Smooth muscle cell (in vitro differentiated cells): ENCODE results near the gene TENT4B. TPM values are rescaled to one million over a fixed set of nuclear protein-coding genes. Genes with fewer than 3 reads are reported as not detected.

Experiments
- DNase-seq: peaks from one replicate; lab custom pipeline; 2025; ENCODE audit not compliant: unreplicated experiment; lab: John Stamatoyannopoulos, UW
- H2AFZ ChIP-seq: fragments of 200-600 bp; sonication (generic); 2 replicates; pipeline ENCODE4 v1.6.0; 2016; ENCODE audit warnings: antibody characterized with exemption, low read depth, mild to moderate bottlenecking
- H3F3A ChIP-seq: fragments of 200-600 bp; sonication (generic); 2 replicates; pipeline ENCODE4 v1.6.0; 2017; ENCODE audit warnings: antibody characterized with exemption, low read depth
- H3K27ac ChIP-seq: fragments of 200-600 bp; sonication (generic); 2 replicates; pipeline ENCODE4 v1.5.1; 2016; ENCODE audit warnings: low read depth, mild to moderate bottlenecking
- H3K27me3 ChIP-seq: fragments of 200-600 bp; sonication (generic); 2 replicates; pipeline ENCODE4 v1.6.1; 2016; ENCODE audit warnings: low read depth, mild to moderate bottlenecking
- H3K36me3 ChIP-seq: fragments of 200-600 bp; sonication (generic); 2 replicates; pipeline ENCODE4 v1.5.1; 2016; ENCODE audit warnings: low read depth
- H3K4me1 ChIP-seq: fragments of 200-600 bp; sonication (generic); 2 replicates; pipeline ENCODE4 v1.5.1; 2016; ENCODE audit warnings: low read depth
- H3K4me2 ChIP-seq: fragments of 200-600 bp; sonication (generic); 2 replicates; pipeline ENCODE4 v1.6.0; 2016; ENCODE audit warnings: mild to moderate bottlenecking
- H3K4me3 ChIP-seq: fragments of 200-600 bp; sonication (generic); 2 replicates; pipeline ENCODE4 v1.5.1; 2016; ENCODE audit warnings: mild to moderate bottlenecking
- H3K79me2 ChIP-seq: fragments of 200-600 bp; sonication (generic); 2 replicates; pipeline ENCODE4 v1.6.0; 2016; ENCODE audit warnings: low read depth, mild to moderate bottlenecking
- H3K9ac ChIP-seq: fragments of 200-600 bp; sonication (generic); 2 replicates; pipeline ENCODE4 v1.6.0; 2016; ENCODE audit warnings: low read depth
- H3K9me3 ChIP-seq: fragments of 200-600 bp; sonication (generic); replicated peaks from 2 replicates; pipeline ENCODE4 v1.5.1; 2016; ENCODE audit warnings: low read depth
- H4K20me1 ChIP-seq: fragments of 200-600 bp; sonication (generic); 2 replicates; pipeline ENCODE4 v1.6.0; 2016; ENCODE audit warnings: low read depth
- WGBS: methylation state at CpG from one replicate; pipeline ENCODE4 v1.1.7; 2016; ENCODE audit warnings: low lambda C conversion rate; 5-methylcytosine and 5-hydroxymethylcytosine counted together
- polyA plus RNA-seq: library from polyadenylated mRNA; unstranded; fragments of >200 nt; fragmentation: Nextera tagmentation; extraction: Ambion mirVana; gene quantifications from 2 replicates; pipeline ENCODE4 v1.2.1, GENCODE V29; 2016
- total RNA-seq: library from RNA; depleted of rRNA; stranded (reverse); fragments of >200 nt; gene quantifications from 2 replicates; pipeline ENCODE4 v1.2.3, GENCODE V29; 2014
- TF ChIP-seq, protein P1 (sequence below): fragments of 200-600 bp; sonication (generic); IDR thresholded peaks from 2 replicates; pipeline ENCODE4 v1.5.1; 2017; ENCODE audit warnings: borderline replicate concordance, mild to moderate bottlenecking, antibody characterized with exemption; ENCODE audit not compliant: insufficient read depth, poor library complexity, severe bottlenecking

The TENT4B gene
- total and polyA plus RNA-seq, 2 experiments from 2014 or later = 2.6 to 8.8 TPM

DNA sequence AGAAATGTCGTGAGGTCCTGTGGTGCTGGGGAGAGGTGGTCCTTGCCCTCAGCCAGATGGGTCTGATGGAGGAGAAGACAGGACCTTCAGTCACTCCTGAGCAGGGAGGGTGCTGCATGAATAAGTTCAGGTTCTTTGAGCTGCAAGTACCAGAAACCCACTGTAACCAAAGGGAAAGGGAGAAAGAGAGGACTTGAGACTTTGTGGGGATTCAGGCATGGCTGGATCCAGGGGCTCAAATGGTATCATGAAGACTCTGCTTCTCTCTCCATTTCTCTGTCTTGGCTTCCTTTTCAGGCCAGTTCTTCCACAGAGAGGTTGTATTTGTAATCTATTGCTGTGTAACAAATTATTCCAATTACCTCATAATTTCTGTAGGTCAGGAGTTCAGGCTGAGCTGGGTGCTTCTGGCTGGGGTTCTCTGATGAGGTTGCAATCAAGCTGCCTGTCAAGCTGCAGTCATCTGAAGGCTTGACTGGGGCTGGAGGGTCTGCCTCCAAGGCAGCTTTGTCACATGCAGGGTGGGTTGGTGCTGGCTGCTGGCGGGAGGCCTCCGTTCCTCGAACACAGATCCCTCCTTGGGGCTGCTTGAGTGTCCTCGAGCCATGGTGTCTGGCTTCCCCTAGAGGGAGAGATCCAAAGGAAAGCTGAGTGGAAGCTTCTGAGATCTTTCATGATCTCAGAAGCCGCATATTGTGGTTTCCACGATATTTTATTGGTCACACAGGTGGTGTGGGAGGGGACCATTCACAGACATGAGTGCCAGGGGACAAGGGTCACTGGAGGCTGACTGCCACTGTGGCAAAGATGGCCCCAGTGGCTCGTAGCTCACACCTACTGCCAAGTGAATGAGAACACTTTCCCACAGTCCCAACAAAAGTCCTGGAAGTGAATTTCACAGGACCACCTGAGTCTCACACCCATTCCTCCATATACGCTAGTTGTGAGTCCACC is 107.4 kb downstream of the TENT4B start:
- Histone ChIP-seq H3F3A (no peaks in the 10 kb centered on the region), H3K9me3 (no peaks in the 10 kb centered on the region), H3K27me3 (no peaks in the 10 kb centered on the region), H3K79me2 (no peaks in the 10 kb centered on the region), H4K20me1 (no peaks in the 10 kb centered on the region), H2AFZ (no peak overlapping the region), H3K9ac (no peak overlapping the region), H3K4me3 (no peak overlapping the region), H3K4me2 (no peak overlapping the region), H3K4me1 (peaks cover 14% of the 10 kb centered on the region), H3K27ac (no peak overlapping the region), H3K36me3 (no peaks in the 10 kb centered on the region)
- WGBS = 97% methylated on average over 9 of the region's 9 CpGs
- TF ChIP-seq, protein P1, sequence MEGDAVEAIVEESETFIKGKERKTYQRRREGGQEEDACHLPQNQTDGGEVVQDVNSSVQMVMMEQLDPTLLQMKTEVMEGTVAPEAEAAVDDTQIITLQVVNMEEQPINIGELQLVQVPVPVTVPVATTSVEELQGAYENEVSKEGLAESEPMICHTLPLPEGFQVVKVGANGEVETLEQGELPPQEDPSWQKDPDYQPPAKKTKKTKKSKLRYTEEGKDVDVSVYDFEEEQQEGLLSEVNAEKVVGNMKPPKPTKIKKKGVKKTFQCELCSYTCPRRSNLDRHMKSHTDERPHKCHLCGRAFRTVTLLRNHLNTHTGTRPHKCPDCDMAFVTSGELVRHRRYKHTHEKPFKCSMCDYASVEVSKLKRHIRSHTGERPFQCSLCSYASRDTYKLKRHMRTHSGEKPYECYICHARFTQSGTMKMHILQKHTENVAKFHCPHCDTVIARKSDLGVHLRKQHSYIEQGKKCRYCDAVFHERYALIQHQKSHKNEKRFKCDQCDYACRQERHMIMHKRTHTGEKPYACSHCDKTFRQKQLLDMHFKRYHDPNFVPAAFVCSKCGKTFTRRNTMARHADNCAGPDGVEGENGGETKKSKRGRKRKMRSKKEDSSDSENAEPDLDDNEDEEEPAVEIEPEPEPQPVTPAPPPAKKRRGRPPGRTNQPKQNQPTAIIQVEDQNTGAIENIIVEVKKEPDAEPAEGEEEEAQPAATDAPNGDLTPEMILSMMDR = no peak
- no peak for DNase-seq

DNA sequence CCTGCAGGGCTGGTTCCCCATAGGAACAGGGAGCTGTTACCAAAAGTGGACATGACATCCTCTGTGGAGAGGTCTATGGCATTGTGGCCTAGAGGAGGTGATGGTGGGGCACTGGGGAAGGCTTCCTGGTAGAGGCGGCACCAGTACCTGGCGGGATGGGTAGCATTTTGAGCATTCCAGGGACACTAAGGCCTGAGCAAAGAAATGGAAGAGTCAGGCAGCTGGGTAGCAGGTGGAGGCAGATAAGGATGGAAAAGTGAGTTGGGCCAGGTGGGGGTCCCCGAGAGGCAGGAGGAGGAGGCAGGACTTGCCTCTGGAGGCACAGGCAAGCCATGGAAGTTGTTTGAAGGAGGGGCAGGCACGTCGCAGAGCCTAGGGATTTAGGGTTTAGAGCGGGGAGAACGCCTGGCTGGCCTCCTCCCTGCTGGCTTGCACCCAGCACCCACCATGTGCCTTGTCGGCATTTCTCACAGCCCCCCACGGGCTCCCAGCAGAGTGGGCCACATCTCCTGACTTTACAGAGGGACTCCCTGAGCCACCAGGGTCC is 108.1 kb downstream of the TENT4B start:
- 83% methylated on average over 9 of the region's 9 CpGs for WGBS
- Histone ChIP-seq H2AFZ (no peak overlapping the region), H3K4me2 (no peak overlapping the region), H3K9ac (no peak overlapping the region), H4K20me1 (no peaks in the 10 kb centered on the region), H3F3A (no peaks in the 10 kb centered on the region), H3K36me3 (no peaks in the 10 kb centered on the region), H3K4me3 (no peak overlapping the region), H3K27me3 (no peaks in the 10 kb centered on the region), H3K79me2 (no peaks in the 10 kb centered on the region), H3K27ac (no peak overlapping the region), H3K9me3 (no peaks in the 10 kb centered on the region), H3K4me1 (peaks cover 19% of the 10 kb centered on the region)
- no peak for DNase-seq
- TF ChIP-seq, protein P1 = no peak

DNA sequence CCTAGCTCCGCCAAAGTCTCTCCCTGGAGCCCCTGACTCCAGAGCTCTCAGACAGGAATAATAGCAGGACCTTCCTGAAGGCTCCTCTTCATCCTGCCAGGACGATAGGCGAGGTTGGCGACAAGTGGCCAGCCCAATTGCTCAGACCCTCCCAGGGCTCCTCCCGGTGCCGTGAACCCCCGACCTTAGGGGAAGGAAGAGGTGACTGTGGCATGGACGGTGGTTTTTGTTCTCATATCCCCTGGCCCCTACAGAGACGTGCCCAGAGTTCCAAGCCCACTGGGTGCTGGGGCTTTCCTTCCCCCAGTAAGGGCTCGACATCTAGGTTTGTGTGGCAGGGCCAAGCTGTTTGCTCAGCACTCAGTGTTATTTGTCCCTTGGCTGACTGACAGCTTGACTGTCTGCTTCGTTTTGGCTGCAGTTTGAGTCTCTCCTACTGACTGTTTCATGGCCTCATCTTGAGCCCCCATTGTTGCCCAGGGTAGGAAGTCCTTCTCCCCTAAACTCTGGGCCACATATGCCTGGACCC is 108.7 kb downstream of the TENT4B start:
- Histone ChIP-seq H3K4me2 (no peak overlapping the region), H3K27ac (no peak overlapping the region), H4K20me1 (no peaks in the 10 kb centered on the region), H3F3A (no peaks in the 10 kb centered on the region), H3K9ac (no peak overlapping the region), H3K36me3 (no peaks in the 10 kb centered on the region), H2AFZ (no peak overlapping the region), H3K4me1 (peaks cover 24% of the 10 kb centered on the region), H3K79me2 (no peaks in the 10 kb centered on the region), H3K9me3 (no peaks in the 10 kb centered on the region), H3K27me3 (no peaks in the 10 kb centered on the region), H3K4me3 (no peak overlapping the region)
- TF ChIP-seq, protein P1 = no peak
- 93% methylated on average over 11 of the region's 11 CpGs for WGBS
- DNase-seq = no peak
